ENCODE results near the gene DYNLL1.
A peak's percentile ranks its signal among the peaks of the same experiment; 100 is the strongest.

Gene DYNLL1

DNA sequence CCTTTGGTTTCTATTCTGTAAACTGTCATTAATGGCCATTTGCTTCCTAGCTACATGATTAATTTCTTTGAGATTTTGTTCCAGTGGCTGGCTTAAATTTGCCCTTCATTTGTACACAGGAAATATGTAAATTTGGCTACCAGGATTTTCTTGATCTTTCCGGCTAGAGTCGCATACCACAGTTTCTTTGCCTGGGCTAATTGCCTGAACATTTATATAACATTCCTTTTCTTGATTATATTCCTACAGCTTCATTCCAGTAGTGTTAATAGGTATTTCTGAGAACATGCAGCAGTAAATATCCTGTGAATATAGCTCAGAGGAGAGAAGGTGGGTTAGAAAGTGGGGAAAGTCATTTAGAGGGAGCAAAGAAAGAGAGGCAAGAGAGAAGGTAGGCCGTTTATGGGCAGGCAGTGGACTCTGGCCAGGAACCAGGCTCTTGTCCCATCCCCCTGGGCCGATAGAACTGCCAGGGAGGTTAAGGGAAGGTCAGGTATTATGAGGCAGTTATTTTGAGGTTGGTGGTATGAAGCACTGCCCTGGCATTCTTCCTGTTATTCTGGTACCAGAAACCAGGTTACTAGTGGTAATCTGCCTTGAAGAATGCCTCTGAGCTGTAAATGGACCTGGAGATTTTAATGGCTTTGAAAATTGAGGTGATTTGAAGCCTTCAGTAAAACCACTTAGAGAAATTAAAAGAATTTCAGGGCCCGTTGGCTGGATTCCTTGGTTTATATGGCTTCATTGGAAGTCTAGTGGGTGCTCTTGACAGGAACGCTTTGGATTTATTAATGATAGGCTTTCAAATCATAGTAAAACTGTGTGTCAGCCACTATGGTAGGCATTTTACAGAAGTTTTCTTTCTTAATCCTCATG lies 42.6 kb downstream of the DYNLL1 start:
- Histone ChIP-seq H3K4me3 (ENCODE audit: low read depth in 1 of 2, low read length in 2 of 2) (no peak overlapping the region; a peak in 1 of 4 replicates), H3K36me3 (ENCODE audit: insufficient read depth, low read length) (peaks cover 66% of the 10 kb centered on the region), H3K9me3 (ENCODE audit: insufficient read depth, low read length, severe bottlenecking) (no peaks in the 10 kb centered on the region), H4K20me1 (ENCODE audit: insufficient read depth, low read length) (peaks cover 73% of the 10 kb centered on the region), H3K27me3 (ENCODE audit: insufficient read depth, low read length, poor library complexity) (no peaks in the 10 kb centered on the region), H3K79me2 (ENCODE audit: insufficient read depth, low read length) (peaks cover 97% of the 10 kb centered on the region), H3K9ac (ENCODE audit: low read depth, low read length) (peak overlapping the region; percentile 18; the same call in 1 of the 2 replicates), H3K27ac (ENCODE audit: low read length) (no peak overlapping the region), H3K4me1 (ENCODE audit: insufficient read depth, low read length) (peaks cover 47% of the 10 kb centered on the region), H2AFZ (ENCODE audit: low read depth, low read length) (no peak overlapping the region), H3K4me2 (ENCODE audit: insufficient read depth, low read length) (peak overlapping the region; percentile 64)
- TF ChIP-seq, protein P1, sequence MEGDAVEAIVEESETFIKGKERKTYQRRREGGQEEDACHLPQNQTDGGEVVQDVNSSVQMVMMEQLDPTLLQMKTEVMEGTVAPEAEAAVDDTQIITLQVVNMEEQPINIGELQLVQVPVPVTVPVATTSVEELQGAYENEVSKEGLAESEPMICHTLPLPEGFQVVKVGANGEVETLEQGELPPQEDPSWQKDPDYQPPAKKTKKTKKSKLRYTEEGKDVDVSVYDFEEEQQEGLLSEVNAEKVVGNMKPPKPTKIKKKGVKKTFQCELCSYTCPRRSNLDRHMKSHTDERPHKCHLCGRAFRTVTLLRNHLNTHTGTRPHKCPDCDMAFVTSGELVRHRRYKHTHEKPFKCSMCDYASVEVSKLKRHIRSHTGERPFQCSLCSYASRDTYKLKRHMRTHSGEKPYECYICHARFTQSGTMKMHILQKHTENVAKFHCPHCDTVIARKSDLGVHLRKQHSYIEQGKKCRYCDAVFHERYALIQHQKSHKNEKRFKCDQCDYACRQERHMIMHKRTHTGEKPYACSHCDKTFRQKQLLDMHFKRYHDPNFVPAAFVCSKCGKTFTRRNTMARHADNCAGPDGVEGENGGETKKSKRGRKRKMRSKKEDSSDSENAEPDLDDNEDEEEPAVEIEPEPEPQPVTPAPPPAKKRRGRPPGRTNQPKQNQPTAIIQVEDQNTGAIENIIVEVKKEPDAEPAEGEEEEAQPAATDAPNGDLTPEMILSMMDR (IDR thresholded peaks at IDR 0.05; ENCODE audit: borderline replicate concordance, extremely low read depth, low read length, poor library complexity, severe bottlenecking) = no peak
- TF ChIP-seq EZH2 (IDR thresholded peaks at IDR 0.05; ENCODE audit: borderline replicate concordance, low read depth, low read length, severe bottlenecking) = no peak
- DNase-seq (no peak), ATAC-seq (ENCODE audit: insufficient read depth, low read depth) (no peak)

DNA sequence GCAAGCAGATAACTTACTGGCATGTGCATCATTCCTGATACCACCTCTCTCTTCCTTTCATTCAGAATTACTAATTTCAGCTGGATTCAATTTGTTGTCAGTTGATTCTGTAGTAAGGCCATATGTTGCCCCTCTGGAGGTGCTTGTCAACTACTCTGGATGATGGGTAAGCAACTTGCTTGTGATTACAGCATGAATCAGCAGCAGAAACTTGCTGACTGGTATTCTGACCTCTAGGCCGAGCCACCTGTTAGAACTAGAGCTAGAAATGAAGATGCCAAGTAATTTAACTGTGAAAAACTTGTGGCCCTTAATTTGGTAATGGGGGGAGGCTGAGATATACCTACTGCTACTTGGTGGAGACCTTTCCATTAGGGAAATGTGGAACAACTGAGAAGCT lies 43.4 kb downstream of the DYNLL1 start:
- H3K36me3 ChIP-seq (ENCODE audit: insufficient read depth, low read length) = peaks cover 74% of the 10 kb centered on the region
- TF ChIP-seq EZH2 (IDR thresholded peaks at IDR 0.05; ENCODE audit: borderline replicate concordance, low read depth, low read length, severe bottlenecking) = no peak
- TF ChIP-seq, protein P1 (IDR thresholded peaks at IDR 0.05; ENCODE audit: borderline replicate concordance, extremely low read depth, low read length, poor library complexity, severe bottlenecking) = no peak
- H3K27ac ChIP-seq (ENCODE audit: low read length) = no peak overlapping the region
- H3K4me1 ChIP-seq (ENCODE audit: insufficient read depth, low read length) = peaks cover 43% of the 10 kb centered on the region
- H3K27me3 ChIP-seq (ENCODE audit: insufficient read depth, low read length, poor library complexity) = no peaks in the 10 kb centered on the region
- DNase-seq = no peak
- H3K4me3 ChIP-seq (ENCODE audit: low read depth in 1 of 2, low read length in 2 of 2) = no peak overlapping the region
- H2AFZ ChIP-seq (ENCODE audit: low read depth, low read length) = no peak overlapping the region
- no peak for ATAC-seq (ENCODE audit: insufficient read depth, low read depth)
- H3K9ac ChIP-seq (ENCODE audit: low read depth, low read length) = no peak overlapping the region
- H3K79me2 ChIP-seq (ENCODE audit: insufficient read depth, low read length) = peaks cover 100% of the 10 kb centered on the region
- peak overlapping the region; percentile 64; the same call in 1 of the 2 replicates for H3K4me2 ChIP-seq (ENCODE audit: insufficient read depth, low read length)
- H3K9me3 ChIP-seq (ENCODE audit: insufficient read depth, low read length, severe bottlenecking) = no peaks in the 10 kb centered on the region
- peaks cover 80% of the 10 kb centered on the region for H4K20me1 ChIP-seq (ENCODE audit: insufficient read depth, low read length)

DNA sequence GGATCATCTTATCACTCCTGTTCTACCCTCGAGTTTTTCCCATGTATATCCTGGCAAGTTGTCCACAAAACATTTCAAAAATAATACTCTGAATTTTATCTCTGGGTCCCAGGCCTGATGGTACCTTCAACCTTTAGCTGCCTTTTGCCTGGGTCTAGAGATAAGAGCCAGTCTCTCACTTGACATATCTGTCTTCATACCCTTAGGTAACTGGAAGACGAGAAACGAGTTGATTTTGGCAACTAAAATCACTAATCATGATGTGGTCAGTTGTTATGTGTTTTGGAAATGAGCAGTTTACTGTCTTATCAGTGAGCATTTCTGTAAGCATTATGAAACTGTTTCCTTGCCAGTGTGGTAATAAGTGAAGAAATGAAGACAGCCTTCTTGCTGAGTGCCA lies 44.5 kb downstream of the DYNLL1 start:
- H3K36me3 ChIP-seq (ENCODE audit: insufficient read depth, low read length) = peaks cover 80% of the 10 kb centered on the region
- H3K4me3 ChIP-seq (ENCODE audit: low read depth in 1 of 2, low read length in 2 of 2) = no peak overlapping the region
- H3K4me2 ChIP-seq (ENCODE audit: insufficient read depth, low read length) = no peak overlapping the region; the same call in 1 of the 2 replicates
- H3K27me3 ChIP-seq (ENCODE audit: insufficient read depth, low read length, poor library complexity) = no peaks in the 10 kb centered on the region
- peaks cover 97% of the 10 kb centered on the region for H3K79me2 ChIP-seq (ENCODE audit: insufficient read depth, low read length)
- ATAC-seq (ENCODE audit: insufficient read depth, low read depth) (no peak), DNase-seq (no peak)
- TF ChIP-seq EZH2 (IDR thresholded peaks at IDR 0.05; ENCODE audit: borderline replicate concordance, low read depth, low read length, severe bottlenecking) = no peak
- TF ChIP-seq, protein P1 (IDR thresholded peaks at IDR 0.05; ENCODE audit: borderline replicate concordance, extremely low read depth, low read length, poor library complexity, severe bottlenecking) = no peak
- no peak overlapping the region for H3K27ac ChIP-seq (ENCODE audit: low read length)
- H3K4me1 ChIP-seq (ENCODE audit: insufficient read depth, low read length) = peaks cover 40% of the 10 kb centered on the region
- H2AFZ ChIP-seq (ENCODE audit: low read depth, low read length) = no peak overlapping the region
- H3K9ac ChIP-seq (ENCODE audit: low read depth, low read length) = no peak overlapping the region
- peaks cover 78% of the 10 kb centered on the region for H4K20me1 ChIP-seq (ENCODE audit: insufficient read depth, low read length)
- no peaks in the 10 kb centered on the region for H3K9me3 ChIP-seq (ENCODE audit: insufficient read depth, low read length, severe bottlenecking)
